ENCODE data around the gene DNAJB6.

DNAJB6 gene

GRCh38 chr7:157411580-157411979, 74.8 kb downstream of the DNAJB6 start:
- no peak for DNase-seq

- DNase-seq: no peak
Measured at GRCh38 chr7:157412021-157412443, 75.2 kb downstream of the DNAJB6 start.

GRCh38 chr7:157412491-157413180, 75.8 kb downstream of the DNAJB6 start:
- DNase-seq: no peak

- no peak for DNase-seq
Measured at GRCh38 chr7:157413881-157414701, 77.3 kb downstream of the DNAJB6 start.

- DNase-seq: no peak
Measured at GRCh38 chr7:157414702-157415096, 77.9 kb downstream of the DNAJB6 start.

GRCh38 chr7:157415486-157415885, 78.7 kb downstream of the DNAJB6 start:
- DNase-seq: no peak

GRCh38 chr7:157416011-157416410, 79.2 kb downstream of the DNAJB6 start:
- DNase-seq: no peak

GRCh38 chr7:157418204-157419034, 81.6 kb downstream of the DNAJB6 start:
- DNase-seq: no peak

GRCh38 chr7:157419035-157419293, 82.2 kb downstream of the DNAJB6 start:
- DNase-seq: no peak

- DNase-seq: no peak
Measured at GRCh38 chr7:157422279-157422678, 85.5 kb downstream of the DNAJB6 start.

- DNase-seq: no peak
Measured at GRCh38 chr7:157423348-157423747, 86.5 kb downstream of the DNAJB6 start.

GRCh38 chr7:157423886-157424565, 87.2 kb downstream of the DNAJB6 start:
- DNase-seq: no peak

GRCh38 chr7:157425137-157425731, 88.4 kb downstream of the DNAJB6 start:
- DNase-seq: no peak

GRCh38 chr7:157425761-157426160, 89.0 kb downstream of the DNAJB6 start:
- DNase-seq: no peak

GRCh38 chr7:157426463-157427301, 89.9 kb downstream of the DNAJB6 start:
- no peak for DNase-seq

GRCh38 chr7:157427811-157428553, 91.2 kb downstream of the DNAJB6 start:
- no peak for DNase-seq

- no peak for DNase-seq
Measured at GRCh38 chr7:157428554-157428945, 91.7 kb downstream of the DNAJB6 start.

GRCh38 chr7:157429001-157429679, 92.3 kb downstream of the DNAJB6 start:
- DNase-seq: no peak

- no peak for DNase-seq
Measured at GRCh38 chr7:157429680-157430224, 92.9 kb downstream of the DNAJB6 start.

- DNase-seq: no peak
Measured at GRCh38 chr7:157430721-157431120, 93.9 kb downstream of the DNAJB6 start.

Measured in GF-D8 (cell line).